ENCODE measurements around the gene DHX29. TPM values are rescaled to one million over a fixed set of nuclear protein-coding genes. Genes with fewer than 3 reads are reported as not detected.

Gene DHX29
- total RNA-seq, 1 experiment from 2014 or later = 30.3 TPM

DNA sequence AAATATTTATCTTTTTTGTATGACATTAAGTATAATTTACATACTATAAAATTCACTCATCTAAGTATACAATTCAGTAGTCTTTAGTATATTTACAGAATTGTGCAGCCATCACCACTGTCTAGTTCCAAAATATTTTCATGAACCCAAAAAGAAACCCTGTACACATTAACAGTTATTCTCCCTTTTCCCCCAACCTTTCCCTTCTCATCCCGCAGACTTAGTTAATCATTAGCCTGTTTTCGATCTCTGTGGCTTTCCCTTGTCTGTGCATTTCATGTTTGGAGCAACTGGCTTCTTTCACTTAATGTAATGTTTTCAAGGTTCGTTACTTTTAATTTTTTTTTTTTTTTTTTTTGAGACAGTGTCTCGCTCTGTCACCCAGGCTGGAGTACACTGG lies 37.8 kb upstream of the DHX29 start:
- no peak overlapping the region for H4K5ac ChIP-seq (ENCODE audit: insufficient read length, low read depth, low read length)
- H3K27me3 ChIP-seq (ENCODE audit: insufficient read depth, low read length) = no peaks in the 10 kb centered on the region
- H3K9me3 ChIP-seq (ENCODE audit: control insufficient read depth, low read depth, low read length) = no peaks in the 10 kb centered on the region
- no peak overlapping the region for H2BK5ac ChIP-seq (ENCODE audit: insufficient read length, low read length)
- H2BK15ac ChIP-seq (ENCODE audit: low read depth, low read length) = no peak overlapping the region
- H3K56ac ChIP-seq (ENCODE audit: insufficient read length, low read depth, low read length) = no peak overlapping the region
- no peaks in the 10 kb centered on the region for H3K27me3 Mint-ChIP-seq (ENCODE audit: low read depth)
- H3K79me1 ChIP-seq (ENCODE audit: insufficient read depth, low read depth, low read length, poor library complexity, severe bottlenecking) = no peaks in the 10 kb centered on the region
- H3K23me2 ChIP-seq (ENCODE audit: insufficient read length, low read depth, low read length, poor library complexity, severe bottlenecking) = no peaks in the 10 kb centered on the region
- H3K4me1 ChIP-seq (ENCODE audit: insufficient read depth, low read length) = no peaks in the 10 kb centered on the region
- no peak overlapping the region for H3T11ph ChIP-seq (ENCODE audit: low read length)
- H3K4ac ChIP-seq (ENCODE audit: low read depth, low read length) = no peak overlapping the region
- no peaks in the 10 kb centered on the region for H3K4me1 Mint-ChIP-seq
- H3K4me2 ChIP-seq (ENCODE audit: insufficient read depth, insufficient read length, low read length) = no peak overlapping the region
- H4K20me1 ChIP-seq (ENCODE audit: control insufficient read depth, insufficient read depth, insufficient read length) = no peaks in the 10 kb centered on the region
- no peak overlapping the region for H2BK20ac ChIP-seq (ENCODE audit: low read depth, low read length, poor library complexity, severe bottlenecking)
- no peak overlapping the region for H2AFZ ChIP-seq (ENCODE audit: low read length)
- H3K27ac Mint-ChIP-seq = no peak overlapping the region
- H2BK12ac ChIP-seq (ENCODE audit: insufficient read length, low read depth, low read length) = no peak overlapping the region
- H3K23ac ChIP-seq (ENCODE audit: insufficient read length, low read depth, low read length) = no peak overlapping the region
- H3K4me3 Mint-ChIP-seq = no peak overlapping the region
- H3K9ac ChIP-seq (ENCODE audit: extremely low read depth, insufficient read length, low read length) = no peak overlapping the region
- peaks cover 44 to 72% (median 69%) of the 10 kb centered on the region in 3 experiments for H3K36me3 Mint-ChIP-seq (ENCODE audit: insufficient read depth in 1 of 3, low read depth in 3 of 3)
- no peak overlapping the region for H3K27ac ChIP-seq (ENCODE audit: insufficient read length, low read depth, low read length)
- H4K91ac ChIP-seq (ENCODE audit: insufficient read length, low read depth, low read length) = no peak overlapping the region
- no peaks in the 10 kb centered on the region for H3K79me2 ChIP-seq (ENCODE audit: insufficient read depth, low read length)
- no peak for DNase-seq
- no peak overlapping the region for H3K14ac ChIP-seq (ENCODE audit: insufficient read depth, low read length)
- TF ChIP-seq, protein P1, sequence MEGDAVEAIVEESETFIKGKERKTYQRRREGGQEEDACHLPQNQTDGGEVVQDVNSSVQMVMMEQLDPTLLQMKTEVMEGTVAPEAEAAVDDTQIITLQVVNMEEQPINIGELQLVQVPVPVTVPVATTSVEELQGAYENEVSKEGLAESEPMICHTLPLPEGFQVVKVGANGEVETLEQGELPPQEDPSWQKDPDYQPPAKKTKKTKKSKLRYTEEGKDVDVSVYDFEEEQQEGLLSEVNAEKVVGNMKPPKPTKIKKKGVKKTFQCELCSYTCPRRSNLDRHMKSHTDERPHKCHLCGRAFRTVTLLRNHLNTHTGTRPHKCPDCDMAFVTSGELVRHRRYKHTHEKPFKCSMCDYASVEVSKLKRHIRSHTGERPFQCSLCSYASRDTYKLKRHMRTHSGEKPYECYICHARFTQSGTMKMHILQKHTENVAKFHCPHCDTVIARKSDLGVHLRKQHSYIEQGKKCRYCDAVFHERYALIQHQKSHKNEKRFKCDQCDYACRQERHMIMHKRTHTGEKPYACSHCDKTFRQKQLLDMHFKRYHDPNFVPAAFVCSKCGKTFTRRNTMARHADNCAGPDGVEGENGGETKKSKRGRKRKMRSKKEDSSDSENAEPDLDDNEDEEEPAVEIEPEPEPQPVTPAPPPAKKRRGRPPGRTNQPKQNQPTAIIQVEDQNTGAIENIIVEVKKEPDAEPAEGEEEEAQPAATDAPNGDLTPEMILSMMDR (conservative IDR thresholded peaks at IDR 0.05) = no peak
- WGBS (ENCODE audit: extremely low coverage, insufficient read length, low lambda C conversion rate) = no CpG with 5 or more reads among the region's 4 CpGs
- H2AK5ac ChIP-seq (ENCODE audit: insufficient read length, low read length) = no peak overlapping the region
- no peak overlapping the region for H3K18ac ChIP-seq (ENCODE audit: insufficient read length, low read depth, low read length)
- no peak overlapping the region for H4K8ac ChIP-seq (replicated peaks; ENCODE audit: insufficient read length, low read depth, low read length)
- H2BK120ac ChIP-seq (ENCODE audit: low read depth, low read length, poor library complexity, severe bottlenecking) = no peak overlapping the region
- H3K9me3 Mint-ChIP-seq = peaks cover 2 to 9% of the 10 kb centered on the region in 2 experiments; a peak in 3 of 5 replicates

All from H9 (cell line).